Neural crest cell (in vitro differentiated cells): ENCODE data around the gene GRIK2. TPM values are rescaled to one million over a fixed set of nuclear protein-coding genes. Genes with fewer than 3 reads are reported as not detected.

Source experiments
- DNase-seq: peaks from one replicate; pipeline ENCODE4 v3.0.0; 2021; ENCODE audit warnings: low read depth, mixed read lengths, low spot score
- H3K27ac Mint-ChIP-seq: one replicate; pipeline ENCODE4 v1.8.0; 2021; ENCODE audit warnings: mild to moderate bottlenecking, mixed read lengths; ENCODE audit not compliant: unreplicated experiment
- H3K27me3 Mint-ChIP-seq: 2 replicates; pipeline ENCODE4 v1.8.0; 2021; ENCODE audit warnings: low read depth, mild to moderate bottlenecking, mixed read lengths
- H3K36me3 Mint-ChIP-seq: 2 replicates; pipeline ENCODE4 v1.8.0; 2021; ENCODE audit warnings: low read depth, mild to moderate bottlenecking, mixed read lengths
- H3K4me1 Mint-ChIP-seq: 2 replicates; pipeline ENCODE4 v1.8.0; 2021; ENCODE audit warnings: mixed read lengths
- H3K4me3 Mint-ChIP-seq: one replicate; pipeline ENCODE4 v1.8.0; 2021; ENCODE audit warnings: mild to moderate bottlenecking, mixed read lengths
- H3K9me3 Mint-ChIP-seq: 2 replicates; pipeline ENCODE4 v1.8.0; 2021; ENCODE audit warnings: mixed read lengths
- CTCF ChIP-seq: fragments of 200-600 bp; sonication (generic); conservative IDR thresholded peaks from 2 replicates; pipeline ENCODE4 v1.5.0; 2021; ENCODE audit warnings: antibody characterized with exemption, mild to moderate bottlenecking
- total RNA-seq: library from RNA; stranded (reverse); gene quantifications from 2 replicates; pipeline ENCODE4 v1.2.1, GENCODE V29; 2021

The GRIK2 gene
- total RNA-seq, 1 donor from 2014 or later, result 10.5 TPM

- no peak overlapping the region for H3K27ac Mint-ChIP-seq
- no peaks in the 10 kb centered on the region for H3K27me3 Mint-ChIP-seq
- H3K4me1 Mint-ChIP-seq, result peaks cover 11% of the 10 kb centered on the region
- DNase-seq, result no peak
- H3K9me3 Mint-ChIP-seq, result no peaks in the 10 kb centered on the region
- peaks cover 3% of the 10 kb centered on the region for H3K36me3 Mint-ChIP-seq
- no peak overlapping the region for H3K4me3 Mint-ChIP-seq
- TF ChIP-seq CTCF, result no peak
Observed at GRCh38 chr6:101434601-101435000, 41.1 kb downstream of the GRIK2 start.

- no peaks in the 10 kb centered on the region for H3K27me3 Mint-ChIP-seq
- H3K4me3 Mint-ChIP-seq, result no peak overlapping the region
- H3K36me3 Mint-ChIP-seq, result peaks cover 3% of the 10 kb centered on the region
- H3K9me3 Mint-ChIP-seq, result no peaks in the 10 kb centered on the region
- H3K27ac Mint-ChIP-seq, result no peak overlapping the region
- DNase-seq, result no peak
- peaks cover 11% of the 10 kb centered on the region for H3K4me1 Mint-ChIP-seq
- no peak for TF ChIP-seq CTCF
Observed at GRCh38 chr6:101435038-101435437, 41.5 kb downstream of the GRIK2 start.

- Mint-ChIP-seq H3K4me3 (no peak overlapping the region), H3K9me3 (no peaks in the 10 kb centered on the region), H3K27ac (no peak overlapping the region), H3K4me1 (peaks cover 10% of the 10 kb centered on the region), H3K27me3 (no peaks in the 10 kb centered on the region), H3K36me3 (no peaks in the 10 kb centered on the region)
- no peak for TF ChIP-seq CTCF
- DNase-seq, result no peak
Observed at GRCh38 chr6:101439790-101440189, 46.3 kb downstream of the GRIK2 start.

GRCh38 chr6:101443315-101443714 lies 49.8 kb downstream of the GRIK2 start:
- Mint-ChIP-seq H3K27ac (no peak overlapping the region), H3K27me3 (no peaks in the 10 kb centered on the region), H3K9me3 (no peaks in the 10 kb centered on the region), H3K36me3 (no peaks in the 10 kb centered on the region), H3K4me1 (no peaks in the 10 kb centered on the region), H3K4me3 (no peak overlapping the region)
- no peak for TF ChIP-seq CTCF
- DNase-seq, result no peak

GRCh38 chr6:101444717-101445116 lies 51.2 kb downstream of the GRIK2 start:
- H3K4me1 Mint-ChIP-seq, result no peaks in the 10 kb centered on the region
- H3K27me3 Mint-ChIP-seq, result no peaks in the 10 kb centered on the region
- no peak overlapping the region for H3K4me3 Mint-ChIP-seq
- no peak for TF ChIP-seq CTCF
- H3K27ac Mint-ChIP-seq, result no peak overlapping the region
- no peak for DNase-seq
- H3K36me3 Mint-ChIP-seq, result no peaks in the 10 kb centered on the region
- H3K9me3 Mint-ChIP-seq, result no peaks in the 10 kb centered on the region

- no peaks in the 10 kb centered on the region for H3K27me3 Mint-ChIP-seq
- no peaks in the 10 kb centered on the region for H3K9me3 Mint-ChIP-seq
- no peaks in the 10 kb centered on the region for H3K36me3 Mint-ChIP-seq
- TF ChIP-seq CTCF, result no peak
- no peak overlapping the region for H3K4me3 Mint-ChIP-seq
- no peak for DNase-seq
- H3K4me1 Mint-ChIP-seq, result no peaks in the 10 kb centered on the region
- H3K27ac Mint-ChIP-seq, result no peak overlapping the region
Observed at GRCh38 chr6:101445527-101445926, 52.0 kb downstream of the GRIK2 start.
